ENCODE results near the gene NOL12. TPM values are rescaled to one million over a fixed set of nuclear protein-coding genes. Genes with fewer than 3 reads are reported as not detected.
A peak's percentile ranks its signal among the peaks of the same experiment; 100 is the strongest.

Gene NOL12
- total RNA-seq, 1 experiment from 2014 or later = 31.4 TPM

- H3K9me2 ChIP-seq (ENCODE audit: insufficient read depth) = no peaks in the 10 kb centered on the region
- no peak overlapping the region for H2AFZ ChIP-seq (ENCODE audit: low read depth, low read length, poor library complexity, severe bottlenecking)
- peak overlapping the region; percentile 98 for H3K4me2 ChIP-seq (ENCODE audit: low read length)
- BruUV-seq (replicated peaks) = TSS peak; percentile 91
- H3K4me1 ChIP-seq (ENCODE audit: control insufficient read depth in 1 of 2, insufficient read depth in 2 of 2, low read length in 2 of 2) = peaks cover 40 to 75% of the 10 kb centered on the region in 2 experiments
- H3K36me3 ChIP-seq (ENCODE audit: control insufficient read depth in 1 of 2, insufficient read depth in 2 of 2, low read length in 2 of 2) = peaks cover 5 to 11% of the 10 kb centered on the region in 2 experiments; a peak in 3 of 4 replicates
- intact Hi-C loops (cut with micrococcal nuclease) = no loop called here
- peak overlapping the region; percentile 71 to 86 for H3K4me3 ChIP-seq (replicated peaks in 1 of 2; ENCODE audit: low read depth in 1 of 2, low read length in 2 of 2)
- no peaks in the 10 kb centered on the region for H3K9me3 ChIP-seq (ENCODE audit: control insufficient read depth in 1 of 2, insufficient read depth in 1 of 2, low read depth in 1 of 2, low read length in 2 of 2)
- H3K27me3 ChIP-seq (ENCODE audit: insufficient read depth, low read length) = no peaks in the 10 kb centered on the region
- no peaks in the 10 kb centered on the region for H4K20me1 ChIP-seq (ENCODE audit: insufficient read depth)
- H3K9ac ChIP-seq (ENCODE audit: low read length) = peak overlapping the region; percentile 67
- peak; percentile 81 for TF ChIP-seq POLR2AphosphoS5 (IDR thresholded peaks at IDR 0.05; ENCODE audit: low read depth, low read length)
- no peak for TF ChIP-seq POLR2A (IDR thresholded peaks at IDR 0.05; ENCODE audit: borderline replicate concordance, extremely low read depth, insufficient read depth, insufficient read length)
- peak; percentile 13; the same call in 1 of the 2 replicates for TF ChIP-seq ZFX (IDR thresholded peaks at IDR 0.05)
- no peak for TF ChIP-seq SRF (IDR thresholded peaks at IDR 0.05; ENCODE audit: low read depth)
- TF ChIP-seq TCF7L2 (IDR thresholded peaks at IDR 0.05; ENCODE audit: borderline replicate concordance, extremely low read depth, insufficient read depth, insufficient read length) = no peak
- TF ChIP-seq, protein P1, sequence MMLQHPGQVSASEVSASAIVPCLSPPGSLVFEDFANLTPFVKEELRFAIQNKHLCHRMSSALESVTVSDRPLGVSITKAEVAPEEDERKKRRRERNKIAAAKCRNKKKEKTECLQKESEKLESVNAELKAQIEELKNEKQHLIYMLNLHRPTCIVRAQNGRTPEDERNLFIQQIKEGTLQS (IDR thresholded peaks at IDR 0.05) = no peak
- ATAC-seq (peak; percentile 49), DNase-seq (ENCODE audit: low read depth, low spot score) (peak; percentile 69)
- peaks cover 13% of the 10 kb centered on the region; the same call in 1 of the 2 replicates for H3K79me2 ChIP-seq (ENCODE audit: insufficient read depth, low read length)
- peak overlapping the region; percentile 97 for H3K27ac ChIP-seq (ENCODE audit: low read depth, low read length)
- RAD21 ChIA-PET (ENCODE audit: low non-redundant PET in 1 of 2, low total read pairs in 2 of 2, uncharacterized antibody in 2 of 2, unreplicated experiment in 2 of 2) = interaction anchor here in 1 of 2 experiments (1.0 kb wide), 1 partner anchor 177 kb away, joined by 3 read pairs; no protein-coding TSS in a partner anchor
- CTCF ChIA-PET = interaction anchor here (0.7 to 1.0 kb wide), 3 partner anchors 13 to 34 kb away, joined by 3 to 5 read pairs (median 4); no protein-coding TSS in a partner anchor
- POLR2A ChIA-PET = interaction anchor here (0.6 to 4.6 kb wide), 10 partner anchors 9 to 115 kb away, joined by 3 to 71 read pairs (median 3); partner anchors contain the start of genes GGA1, NOL12 and PDXP
Measured at GRCh38 chr22:37676736-37677492, 9.2 kb upstream of the NOL12 start.

DNA sequence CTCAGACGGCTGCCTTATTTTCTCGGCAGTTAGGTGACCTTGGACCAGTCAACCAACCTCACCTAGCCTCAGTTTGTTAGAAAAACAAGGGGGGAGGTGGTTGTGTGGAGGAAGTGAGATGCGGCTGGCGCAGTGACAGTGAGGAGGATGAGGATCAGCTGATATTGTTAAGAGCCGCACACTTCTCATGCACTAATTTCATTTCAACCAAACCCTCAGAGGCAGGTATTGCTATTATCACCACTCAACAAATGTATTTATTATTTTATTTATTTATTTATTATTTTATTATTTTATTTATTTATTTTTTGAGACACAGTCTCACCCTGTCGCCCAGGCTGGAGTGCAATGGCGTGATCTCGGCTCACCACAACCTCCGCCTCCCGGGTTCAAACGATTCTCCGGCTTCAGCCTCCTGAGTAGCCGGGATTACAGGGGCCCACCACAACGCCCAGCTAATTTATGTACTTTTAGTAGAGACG lies 8.6 kb upstream of the NOL12 start:
- RAD21 ChIA-PET (ENCODE audit: low non-redundant PET in 1 of 2, low total read pairs in 2 of 2, uncharacterized antibody in 2 of 2, unreplicated experiment in 2 of 2) = interaction anchor here in 1 of 2 experiments (1.0 kb wide), 1 partner anchor 178 kb away, joined by 3 read pairs; no protein-coding TSS in a partner anchor
- intact Hi-C loops (cut with micrococcal nuclease) = no loop called here
- POLR2A ChIA-PET = interaction anchor here (0.6 to 4.6 kb wide), 8 partner anchors 9 to 69 kb away, joined by 3 to 71 read pairs (median 4); partner anchors contain the start of genes GGA1, NOL12 and PDXP
- CTCF ChIA-PET = interaction anchor here (0.7 to 1.0 kb wide), 3 partner anchors 13 to 34 kb away, joined by 3 to 5 read pairs (median 4); no protein-coding TSS in a partner anchor
- H2AFZ ChIP-seq (ENCODE audit: low read depth, low read length, poor library complexity, severe bottlenecking) = no peak overlapping the region
- H3K4me1 ChIP-seq (ENCODE audit: control insufficient read depth in 1 of 2, insufficient read depth in 2 of 2, low read length in 2 of 2) = peaks cover 34 to 70% of the 10 kb centered on the region in 2 experiments
- H3K9ac ChIP-seq (ENCODE audit: low read length) = peak overlapping the region; percentile 67
- peaks cover 5 to 11% of the 10 kb centered on the region in 2 experiments; a peak in 3 of 4 replicates for H3K36me3 ChIP-seq (ENCODE audit: control insufficient read depth in 1 of 2, insufficient read depth in 2 of 2, low read length in 2 of 2)
- peaks cover 13% of the 10 kb centered on the region; the same call in 1 of the 2 replicates for H3K79me2 ChIP-seq (ENCODE audit: insufficient read depth, low read length)
- H3K27ac ChIP-seq (ENCODE audit: low read depth, low read length) = peak overlapping the region; percentile 97; the same call in 1 of the 2 replicates
- BruUV-seq (replicated peaks) = no TSS peak
- H3K27me3 ChIP-seq (ENCODE audit: insufficient read depth, low read length) = no peaks in the 10 kb centered on the region
- peak overlapping the region; percentile 71 to 86 for H3K4me3 ChIP-seq (replicated peaks in 1 of 2; ENCODE audit: low read depth in 1 of 2, low read length in 2 of 2)
- H3K9me3 ChIP-seq (ENCODE audit: control insufficient read depth in 1 of 2, insufficient read depth in 1 of 2, low read depth in 1 of 2, low read length in 2 of 2) = no peaks in the 10 kb centered on the region
- H3K4me2 ChIP-seq (ENCODE audit: low read length) = peak overlapping the region; percentile 98
- ATAC-seq = no peak
- no peak for DNase-seq (ENCODE audit: low read depth, low spot score)
- H3K9me2 ChIP-seq (ENCODE audit: insufficient read depth) = no peaks in the 10 kb centered on the region
- no peaks in the 10 kb centered on the region for H4K20me1 ChIP-seq (ENCODE audit: insufficient read depth)
- TF ChIP-seq, protein P2, sequence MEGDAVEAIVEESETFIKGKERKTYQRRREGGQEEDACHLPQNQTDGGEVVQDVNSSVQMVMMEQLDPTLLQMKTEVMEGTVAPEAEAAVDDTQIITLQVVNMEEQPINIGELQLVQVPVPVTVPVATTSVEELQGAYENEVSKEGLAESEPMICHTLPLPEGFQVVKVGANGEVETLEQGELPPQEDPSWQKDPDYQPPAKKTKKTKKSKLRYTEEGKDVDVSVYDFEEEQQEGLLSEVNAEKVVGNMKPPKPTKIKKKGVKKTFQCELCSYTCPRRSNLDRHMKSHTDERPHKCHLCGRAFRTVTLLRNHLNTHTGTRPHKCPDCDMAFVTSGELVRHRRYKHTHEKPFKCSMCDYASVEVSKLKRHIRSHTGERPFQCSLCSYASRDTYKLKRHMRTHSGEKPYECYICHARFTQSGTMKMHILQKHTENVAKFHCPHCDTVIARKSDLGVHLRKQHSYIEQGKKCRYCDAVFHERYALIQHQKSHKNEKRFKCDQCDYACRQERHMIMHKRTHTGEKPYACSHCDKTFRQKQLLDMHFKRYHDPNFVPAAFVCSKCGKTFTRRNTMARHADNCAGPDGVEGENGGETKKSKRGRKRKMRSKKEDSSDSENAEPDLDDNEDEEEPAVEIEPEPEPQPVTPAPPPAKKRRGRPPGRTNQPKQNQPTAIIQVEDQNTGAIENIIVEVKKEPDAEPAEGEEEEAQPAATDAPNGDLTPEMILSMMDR (IDR thresholded peaks at IDR 0.05 in 2 of 3, conservative IDR thresholded peaks at IDR 0.05 in 1 of 3; ENCODE audit: borderline replicate concordance in 1 of 3, insufficient read depth in 1 of 3, low read depth in 2 of 3, low read length in 2 of 3) = no peak
- TF ChIP-seq POLR2A (IDR thresholded peaks at IDR 0.05; ENCODE audit: borderline replicate concordance, extremely low read depth, insufficient read depth, insufficient read length) (no peak), CEBPB (IDR thresholded peaks at IDR 0.05; ENCODE audit: low read depth) (no peak), ZNF274 (IDR thresholded peaks at IDR 0.05; ENCODE audit: low read depth, low read length) (no peak), REST (IDR thresholded peaks at IDR 0.05; ENCODE audit: low read depth) (no peak)

Measured in HCT116 (cell line).